GM12878 (cell line): Measurements from ENCODE around the gene MAST4. TPM values are rescaled to one million over a fixed set of nuclear protein-coding genes. Genes with fewer than 3 reads are reported as not detected.

ENCODE experiments used
- ATAC-seq: fragments of 200-7000 bp; cut with Tn5 transposase; 3 replicates; pipeline ENCODE4 v1.9.1; 2020; ENCODE audit warnings: mild to moderate bottlenecking, moderate library complexity
- BruUV-seq: library from RNA; stranded (reverse); fragments of 400-500 nt; replicated peaks from 2 replicates; lab custom pipeline; 2021; lab: Mats Ljungman, UMichigan
- CTCF ChIA-PET: fragments of 300-600 bp; sonication (Branson Sonifier 250); formaldehyde crosslinking; extraction: SDS; loops from one replicate; lab custom pipeline; 2021; ENCODE audit warnings: inconsistent platforms; lab: Yijun Ruan, JAX
- POLR2A ChIA-PET: fragments of 350-600 bp; formaldehyde crosslinking; extraction: SDS; loops from one replicate; lab custom pipeline; 2021; ENCODE audit warnings: inconsistent platforms; lab: Charles Lee
- RAD21 ChIA-PET: fragments of 300-600 bp; sonication (Branson Sonifier 250); formaldehyde crosslinking; loops from one replicate; lab custom pipeline; 2023; ENCODE audit warnings: antibody characterized with exemption; ENCODE audit not compliant: unreplicated experiment; lab: Charles Lee
- SMC1A ChIA-PET: fragments of 300-600 bp; sonication (Branson Sonifier 250); formaldehyde crosslinking; loops from one replicate; lab custom pipeline; 2023; ENCODE audit not compliant: unreplicated experiment, uncharacterized antibody; lab: Charles Lee
- DNase-seq: peaks from one replicate; pipeline ENCODE4 v3.0.0-alpha.2; 2011; ENCODE audit warnings: low read depth, low spot score
- FAIRE-seq: peaks from 3 replicates; lab custom pipeline; 2011; peaks lifted over from hg19 to GRCh38; lab: Jason Lieb, UNC
- H2AFZ ChIP-seq: 2 replicates; pipeline ENCODE4 v1.6.0; 2011; ENCODE audit warnings: low read depth, low read length, control low read depth; ENCODE audit not compliant: control insufficient read depth
- H3K27ac ChIP-seq: 2 replicates; pipeline ENCODE4 v1.5.1; 2011; ENCODE audit warnings: control low read depth; ENCODE audit not compliant: control insufficient read depth, insufficient read depth
- H3K27me3 ChIP-seq, 2 experiments: replicated peaks in 1 of 2; 2 replicates each; pipeline versions ENCODE4 v1.6.0 to v1.6.1; 2011; ENCODE audit warnings: low read length in 1 of 2; ENCODE audit not compliant: control insufficient read depth in 2 of 2, insufficient read depth in 2 of 2
- H3K36me3 ChIP-seq, 2 experiments: 2 replicates each; pipeline ENCODE4 v1.5.1; 2011; ENCODE audit warnings: low read length in 1 of 2; ENCODE audit not compliant: control insufficient read depth in 2 of 2, insufficient read depth in 2 of 2
- H3K4me1 ChIP-seq: 2 replicates; pipeline ENCODE4 v1.6.1; 2011; ENCODE audit warnings: mild to moderate bottlenecking, low read length, moderate library complexity, mixed read lengths; ENCODE audit not compliant: control insufficient read depth, insufficient read depth
- H3K4me2 ChIP-seq: 2 replicates; pipeline ENCODE4 v1.6.0; 2011; ENCODE audit warnings: control low read depth; ENCODE audit not compliant: control insufficient read depth, insufficient read depth
- H3K4me3 ChIP-seq: fragments of 200-600 bp; sonication (generic); 2 replicates; pipeline ENCODE4 v1.5.1; 2016
- H3K79me2 ChIP-seq: 2 replicates; pipeline ENCODE4 v1.6.0; 2011; ENCODE audit warnings: low read length; ENCODE audit not compliant: control insufficient read depth, insufficient read depth
- H3K9ac ChIP-seq: 2 replicates; pipeline ENCODE4 v1.8.0; 2011; ENCODE audit warnings: low read length, control low read depth, mixed read lengths; ENCODE audit not compliant: control insufficient read depth, insufficient read depth
- H3K9me3 ChIP-seq: replicated peaks from 3 replicates; pipeline ENCODE4 v1.5.1; 2011; ENCODE audit warnings: mild to moderate bottlenecking, low read length; ENCODE audit not compliant: control insufficient read depth, insufficient read depth
- H4K20me1 ChIP-seq: 2 replicates; pipeline ENCODE4 v1.6.0; 2011; ENCODE audit not compliant: control insufficient read depth, insufficient read depth
- ATF3 ChIP-seq: IDR thresholded peaks from 2 replicates; pipeline ENCODE4 v1.6.1; 2011; ENCODE audit warnings: low read depth, mild to moderate bottlenecking, low read length, moderate library complexity, borderline replicate concordance; ENCODE audit errors: extremely low read depth
- FOS ChIP-seq: IDR thresholded peaks from 3 replicates; pipeline ENCODE4 v1.6.1; 2011; ENCODE audit warnings: borderline replicate concordance; ENCODE audit not compliant: insufficient read length; ENCODE audit errors: extremely low read depth
- GABPA ChIP-seq: IDR thresholded peaks from 2 replicates; pipeline ENCODE4 v1.6.1; 2014; ENCODE audit warnings: antibody characterized with exemption, low read depth, mild to moderate bottlenecking, inconsistent platforms
- MXI1 ChIP-seq: fragments of 150-350 bp; IDR thresholded peaks from 2 replicates; pipeline ENCODE4 v1.6.1; 2011; ENCODE audit warnings: low read depth, mild to moderate bottlenecking, inconsistent platforms, low read length, improper control_type of control experiment
- POLR2AphosphoS2 ChIP-seq: IDR thresholded peaks from 2 replicates; pipeline ENCODE4 v1.6.1; 2011; ENCODE audit warnings: low read depth, mild to moderate bottlenecking, low read length, improper control_type of control experiment, moderate library complexity
- POU2F2 ChIP-seq: IDR thresholded peaks from 3 replicates; pipeline ENCODE4 v1.6.1; 2011; ENCODE audit warnings: low read depth, mild to moderate bottlenecking, low read length, borderline replicate concordance
- RAD21 ChIP-seq: IDR thresholded peaks from 2 replicates; pipeline ENCODE4 v1.6.1; 2011; ENCODE audit warnings: mild to moderate bottlenecking, low read depth, low read length, moderate library complexity; ENCODE audit not compliant: insufficient read depth
- RB1 ChIP-seq: fragments of 450-650 bp; formaldehyde crosslinking; IDR thresholded peaks from 2 replicates; pipeline ENCODE4 v1.6.1; 2017; ENCODE audit warnings: mild to moderate bottlenecking, borderline replicate concordance
- WGBS: methylation state at CpG from one replicate; pipeline ENCODE4 v1.1.6; 2016; ENCODE audit warnings: low lambda C conversion rate; ENCODE audit not compliant: insufficient replicate concordance, insufficient coverage; ENCODE audit errors: missing lambda C conversion rate; 5-methylcytosine and 5-hydroxymethylcytosine counted together
- in situ Hi-C: fragments of 300-500 bp; cut with MboI; formaldehyde crosslinking; loops from 9 replicates; pipeline ENCODE4 v1.14.3; 2018; ENCODE audit warnings: mixed read lengths
- intact Hi-C: fragments of 100-400 bp; cut with micrococcal nuclease; formaldehyde crosslinking; loops from one replicate; pipeline ENCODE4 v1.14.2; 2022; ENCODE audit not compliant: unreplicated experiment
- polyA plus RNA-seq, 11 experiments: library from polyadenylated mRNA; depleted of rRNA in 4 of 11; unstranded in 6 of 11; stranded (reverse) in 5 of 11; fragments of >200 nt; fragmentation: Nextera tagmentation in 4 of 11; fragmentation: Illumina TruSeq in 1 of 11; extraction: Ambion mirVana in 4 of 11; extraction: Trizol in 1 of 11; gene quantifications; 1 replicate in 1 of 11; 2 replicates in 10 of 11; pipeline versions ENCODE4 v1.2.1 to v1.2.3, GENCODE V29; 2011 to 2016; ENCODE audit warnings: inconsistent platforms in 2 of 11, missing spikeins in 2 of 11, low read depth in 1 of 11
- total RNA-seq, 4 experiments: library from RNA; depleted of rRNA in 3 of 4; stranded (reverse); fragments of >200 nt in 3 of 4; fragmentation: Illumina TruSeq in 1 of 4; extraction: Trizol in 1 of 4; gene quantifications; 2 replicates each; pipeline versions ENCODE4 v1.2.1 to v1.2.3, GENCODE V29; 2013 to 2021
- TF ChIP-seq, protein P1 (sequence below): fragments of 150-350 bp; IDR thresholded peaks from 2 replicates; pipeline ENCODE4 v1.6.1; 2016; ENCODE audit warnings: low read depth, low read length
- TF ChIP-seq, protein P2 (sequence below): fragments of 450-650 bp; IDR thresholded peaks from 2 replicates; pipeline ENCODE4 v1.6.1; 2014; ENCODE audit warnings: mild to moderate bottlenecking
- TF ChIP-seq, protein P3 (sequence below): fragments of 450-650 bp; IDR thresholded peaks from 2 replicates; pipeline ENCODE4 v1.6.1; 2017; ENCODE audit warnings: mild to moderate bottlenecking, moderate library complexity
- TF ChIP-seq, protein P4 (sequence below): fragments of 450-650 bp; IDR thresholded peaks from 2 replicates; pipeline ENCODE4 v1.6.1; 2017; ENCODE audit warnings: mild to moderate bottlenecking, low read depth, inconsistent platforms; ENCODE audit not compliant: poor library complexity, severe bottlenecking

The MAST4 gene
- total and polyA plus RNA-seq, 10 of the 15 experiments (the other 5 are each of a cell fraction or from before 2014, with no cell fraction given), result 0.02 to 1.6 (median 0.29) TPM; not detected in 1

DNA sequence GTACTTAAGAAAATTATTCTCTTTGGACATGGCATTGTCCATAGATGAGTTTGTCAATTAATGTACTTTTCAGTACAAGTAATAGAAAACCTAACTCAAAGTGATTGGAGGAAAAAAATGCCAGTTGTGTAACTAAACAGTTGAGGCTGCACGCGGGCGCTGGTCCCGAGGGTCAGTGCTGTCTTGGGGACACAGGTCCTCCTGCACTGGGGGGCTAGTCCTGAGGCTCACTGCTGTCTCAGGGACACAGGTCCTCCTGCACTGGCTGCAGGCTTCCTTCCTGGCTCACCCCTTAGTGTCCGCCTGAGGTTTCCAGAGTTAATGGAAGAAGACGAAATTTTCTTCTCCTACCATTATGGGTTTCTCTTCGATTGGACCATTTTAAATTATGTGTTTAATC lies 319.3 kb downstream of the MAST4 start:
- ChIA-PET CTCF (no interaction called here), RAD21 (no interaction called here), POLR2A (interaction anchor here (0.7 kb wide), 1 partner anchor 1189 kb away, joined by 3 read pairs; no protein-coding TSS in a partner anchor), SMC1A (interaction anchor here (0.8 kb wide), 1 partner anchor 16 kb away, joined by 3 read pairs; no protein-coding TSS in a partner anchor)
- no peaks in the 10 kb centered on the region for H4K20me1 ChIP-seq
- no peak overlapping the region for H3K4me2 ChIP-seq
- no peak for DNase-seq
- in situ Hi-C loops (no loop called here), intact Hi-C loops (no loop called here)
- H3K4me1 ChIP-seq, result no peaks in the 10 kb centered on the region
- H3K4me3 ChIP-seq, result no peak overlapping the region
- BruUV-seq, result no TSS peak
- H3K79me2 ChIP-seq, result no peaks in the 10 kb centered on the region
- no peak overlapping the region for H3K9ac ChIP-seq
- H3K27ac ChIP-seq, result no peak overlapping the region
- no peak for ATAC-seq
- WGBS, result 33% methylated on average over 7 of the region's 7 CpGs
- no peak overlapping the region for H2AFZ ChIP-seq
- no peaks in the 10 kb centered on the region for H3K9me3 ChIP-seq
- H3K27me3 ChIP-seq, result no peaks in the 10 kb centered on the region; a peak in 1 of 4 replicates
- H3K36me3 ChIP-seq, result no peaks in the 10 kb centered on the region
- no peak for FAIRE-seq
- TF ChIP-seq MXI1 (no peak), POU2F2 (no peak), RB1 (no peak), RAD21 (no peak), ATF3 (no peak), GABPA (no peak), POLR2AphosphoS2 (no peak), FOS (no peak)
- TF ChIP-seq, protein P1, sequence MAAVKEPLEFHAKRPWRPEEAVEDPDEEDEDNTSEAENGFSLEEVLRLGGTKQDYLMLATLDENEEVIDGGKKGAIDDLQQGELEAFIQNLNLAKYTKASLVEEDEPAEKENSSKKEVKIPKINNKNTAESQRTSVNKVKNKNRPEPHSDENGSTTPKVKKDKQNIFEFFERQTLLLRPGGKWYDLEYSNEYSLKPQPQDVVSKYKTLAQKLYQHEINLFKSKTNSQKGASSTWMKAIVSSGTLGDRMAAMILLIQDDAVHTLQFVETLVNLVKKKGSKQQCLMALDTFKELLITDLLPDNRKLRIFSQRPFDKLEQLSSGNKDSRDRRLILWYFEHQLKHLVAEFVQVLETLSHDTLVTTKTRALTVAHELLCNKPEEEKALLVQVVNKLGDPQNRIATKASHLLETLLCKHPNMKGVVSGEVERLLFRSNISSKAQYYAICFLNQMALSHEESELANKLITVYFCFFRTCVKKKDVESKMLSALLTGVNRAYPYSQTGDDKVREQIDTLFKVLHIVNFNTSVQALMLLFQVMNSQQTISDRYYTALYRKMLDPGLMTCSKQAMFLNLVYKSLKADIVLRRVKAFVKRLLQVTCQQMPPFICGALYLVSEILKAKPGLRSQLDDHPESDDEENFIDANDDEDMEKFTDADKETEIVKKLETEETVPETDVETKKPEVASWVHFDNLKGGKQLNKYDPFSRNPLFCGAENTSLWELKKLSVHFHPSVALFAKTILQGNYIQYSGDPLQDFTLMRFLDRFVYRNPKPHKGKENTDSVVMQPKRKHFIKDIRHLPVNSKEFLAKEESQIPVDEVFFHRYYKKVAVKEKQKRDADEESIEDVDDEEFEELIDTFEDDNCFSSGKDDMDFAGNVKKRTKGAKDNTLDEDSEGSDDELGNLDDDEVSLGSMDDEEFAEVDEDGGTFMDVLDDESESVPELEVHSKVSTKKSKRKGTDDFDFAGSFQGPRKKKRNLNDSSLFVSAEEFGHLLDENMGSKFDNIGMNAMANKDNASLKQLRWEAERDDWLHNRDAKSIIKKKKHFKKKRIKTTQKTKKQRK, result no peak
- TF ChIP-seq, protein P2, sequence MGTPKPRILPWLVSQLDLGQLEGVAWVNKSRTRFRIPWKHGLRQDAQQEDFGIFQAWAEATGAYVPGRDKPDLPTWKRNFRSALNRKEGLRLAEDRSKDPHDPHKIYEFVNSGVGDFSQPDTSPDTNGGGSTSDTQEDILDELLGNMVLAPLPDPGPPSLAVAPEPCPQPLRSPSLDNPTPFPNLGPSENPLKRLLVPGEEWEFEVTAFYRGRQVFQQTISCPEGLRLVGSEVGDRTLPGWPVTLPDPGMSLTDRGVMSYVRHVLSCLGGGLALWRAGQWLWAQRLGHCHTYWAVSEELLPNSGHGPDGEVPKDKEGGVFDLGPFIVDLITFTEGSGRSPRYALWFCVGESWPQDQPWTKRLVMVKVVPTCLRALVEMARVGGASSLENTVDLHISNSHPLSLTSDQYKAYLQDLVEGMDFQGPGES, result no peak
- TF ChIP-seq, protein P3, sequence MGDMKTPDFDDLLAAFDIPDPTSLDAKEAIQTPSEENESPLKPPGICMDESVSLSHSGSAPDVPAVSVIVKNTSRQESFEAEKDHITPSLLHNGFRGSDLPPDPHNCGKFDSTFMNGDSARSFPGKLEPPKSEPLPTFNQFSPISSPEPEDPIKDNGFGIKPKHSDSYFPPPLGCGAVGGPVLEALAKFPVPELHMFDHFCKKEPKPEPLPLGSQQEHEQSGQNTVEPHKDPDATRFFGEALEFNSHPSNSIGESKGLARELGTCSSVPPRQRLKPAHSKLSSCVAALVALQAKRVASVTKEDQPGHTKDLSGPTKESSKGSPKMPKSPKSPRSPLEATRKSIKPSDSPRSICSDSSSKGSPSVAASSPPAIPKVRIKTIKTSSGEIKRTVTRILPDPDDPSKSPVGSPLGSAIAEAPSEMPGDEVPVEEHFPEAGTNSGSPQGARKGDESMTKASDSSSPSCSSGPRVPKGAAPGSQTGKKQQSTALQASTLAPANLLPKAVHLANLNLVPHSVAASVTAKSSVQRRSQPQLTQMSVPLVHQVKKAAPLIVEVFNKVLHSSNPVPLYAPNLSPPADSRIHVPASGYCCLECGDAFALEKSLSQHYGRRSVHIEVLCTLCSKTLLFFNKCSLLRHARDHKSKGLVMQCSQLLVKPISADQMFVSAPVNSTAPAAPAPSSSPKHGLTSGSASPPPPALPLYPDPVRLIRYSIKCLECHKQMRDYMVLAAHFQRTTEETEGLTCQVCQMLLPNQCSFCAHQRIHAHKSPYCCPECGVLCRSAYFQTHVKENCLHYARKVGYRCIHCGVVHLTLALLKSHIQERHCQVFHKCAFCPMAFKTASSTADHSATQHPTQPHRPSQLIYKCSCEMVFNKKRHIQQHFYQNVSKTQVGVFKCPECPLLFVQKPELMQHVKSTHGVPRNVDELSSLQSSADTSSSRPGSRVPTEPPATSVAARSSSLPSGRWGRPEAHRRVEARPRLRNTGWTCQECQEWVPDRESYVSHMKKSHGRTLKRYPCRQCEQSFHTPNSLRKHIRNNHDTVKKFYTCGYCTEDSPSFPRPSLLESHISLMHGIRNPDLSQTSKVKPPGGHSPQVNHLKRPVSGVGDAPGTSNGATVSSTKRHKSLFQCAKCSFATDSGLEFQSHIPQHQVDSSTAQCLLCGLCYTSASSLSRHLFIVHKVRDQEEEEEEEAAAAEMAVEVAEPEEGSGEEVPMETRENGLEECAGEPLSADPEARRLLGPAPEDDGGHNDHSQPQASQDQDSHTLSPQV, result no peak
- TF ChIP-seq, protein P4, sequence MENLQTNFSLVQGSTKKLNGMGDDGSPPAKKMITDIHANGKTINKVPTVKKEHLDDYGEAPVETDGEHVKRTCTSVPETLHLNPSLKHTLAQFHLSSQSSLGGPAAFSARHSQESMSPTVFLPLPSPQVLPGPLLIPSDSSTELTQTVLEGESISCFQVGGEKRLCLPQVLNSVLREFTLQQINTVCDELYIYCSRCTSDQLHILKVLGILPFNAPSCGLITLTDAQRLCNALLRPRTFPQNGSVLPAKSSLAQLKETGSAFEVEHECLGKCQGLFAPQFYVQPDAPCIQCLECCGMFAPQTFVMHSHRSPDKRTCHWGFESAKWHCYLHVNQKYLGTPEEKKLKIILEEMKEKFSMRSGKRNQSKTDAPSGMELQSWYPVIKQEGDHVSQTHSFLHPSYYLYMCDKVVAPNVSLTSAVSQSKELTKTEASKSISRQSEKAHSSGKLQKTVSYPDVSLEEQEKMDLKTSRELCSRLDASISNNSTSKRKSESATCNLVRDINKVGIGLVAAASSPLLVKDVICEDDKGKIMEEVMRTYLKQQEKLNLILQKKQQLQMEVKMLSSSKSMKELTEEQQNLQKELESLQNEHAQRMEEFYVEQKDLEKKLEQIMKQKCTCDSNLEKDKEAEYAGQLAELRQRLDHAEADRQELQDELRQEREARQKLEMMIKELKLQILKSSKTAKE, result no peak
